ENCODE measurements around the gene MMEL1. TPM values are rescaled to one million over a fixed set of nuclear protein-coding genes. Genes with fewer than 3 reads are reported as not detected.
A peak's percentile ranks its signal among the peaks of the same experiment; 100 is the strongest.

Gene MMEL1
- total RNA-seq, 1 experiment from 2014 or later: not detected

GRCh38 chr1:2555634-2556276 is 77.1 kb downstream of the MMEL1 start:
- no peaks in the 10 kb centered on the region for H3K79me2 ChIP-seq (ENCODE audit: low read length)
- H4K20me1 ChIP-seq (ENCODE audit: low read length): no peaks in the 10 kb centered on the region
- H3K9ac ChIP-seq (ENCODE audit: low read length): peak overlapping the region; percentile 63
- H3K4me2 ChIP-seq (ENCODE audit: low read length): peak overlapping the region; percentile 97
- DNase-seq: peak; percentile 23
- peaks cover 15% of the 10 kb centered on the region for H3K4me1 ChIP-seq (ENCODE audit: insufficient read depth, low read length)
- H3K27ac ChIP-seq (ENCODE audit: low read length): no peak overlapping the region
- no peak for TF ChIP-seq EZH2phosphoT487 (IDR thresholded peaks at IDR 0.05; ENCODE audit: borderline replicate concordance, low read length)
- no peak for TF ChIP-seq CTCF (conservative IDR thresholded peaks at IDR 0.05; ENCODE audit: low read depth, low read length)
- no peak for TF ChIP-seq EZH2 (IDR thresholded peaks at IDR 0.05; ENCODE audit: low read length, unreplicated experiment)
- no TSS peak for BruUV-seq (replicated peaks)
- H3K4me3 ChIP-seq (ENCODE audit: low read length): peak overlapping the region; percentile 83
- no peaks in the 10 kb centered on the region for H3K36me3 ChIP-seq (ENCODE audit: low read depth, low read length)
- no peaks in the 10 kb centered on the region for H3K27me3 ChIP-seq (ENCODE audit: low read length)
- intact Hi-C loops (cut with micrococcal nuclease): no loop called here
- H3K9me2 ChIP-seq (replicated peaks; ENCODE audit: low read length): no peaks in the 10 kb centered on the region
- peak overlapping the region; percentile 84 for H2AFZ ChIP-seq (ENCODE audit: low read length)
- POLR2A ChIA-PET (ENCODE audit: unreplicated experiment): interaction anchor here (0.5 to 0.6 kb wide), 2 partner anchors 30 kb away, joined by 11 to 28 read pairs; partner anchors contain the start of gene PANK4
- H3F3A ChIP-seq (ENCODE audit: low read length, unreplicated experiment): no peaks in the 10 kb centered on the region
- H3K9me3 ChIP-seq (ENCODE audit: low read length): no peaks in the 10 kb centered on the region
- CTCF ChIA-PET: interaction anchor here (0.6 to 1.1 kb wide), 2 partner anchors 96 to 361 kb away, joined by 3 to 5 read pairs; partner anchors contain the start of gene FAAP20
- ATAC-seq: peak; percentile 9

GRCh38 chr1:2554621-2555387 is 78.0 kb downstream of the MMEL1 start:
- H2AFZ ChIP-seq (ENCODE audit: low read length): no peak overlapping the region
- no peaks in the 10 kb centered on the region for H3K9me2 ChIP-seq (replicated peaks; ENCODE audit: low read length)
- intact Hi-C loops (cut with micrococcal nuclease): no loop called here
- no peak overlapping the region for H3K27ac ChIP-seq (ENCODE audit: low read length)
- no peaks in the 10 kb centered on the region for H3K27me3 ChIP-seq (ENCODE audit: low read length)
- peak; percentile 34 for DNase-seq
- no peaks in the 10 kb centered on the region for H3K36me3 ChIP-seq (ENCODE audit: low read depth, low read length)
- BruUV-seq (replicated peaks): no TSS peak
- H4K20me1 ChIP-seq (ENCODE audit: low read length): no peaks in the 10 kb centered on the region
- H3K4me3 ChIP-seq (ENCODE audit: low read length): no peak overlapping the region
- peaks cover 15% of the 10 kb centered on the region for H3K4me1 ChIP-seq (ENCODE audit: insufficient read depth, low read length)
- no peak for ATAC-seq
- no peak overlapping the region for H3K9ac ChIP-seq (ENCODE audit: low read length)
- TF ChIP-seq CTCF (conservative IDR thresholded peaks at IDR 0.05; ENCODE audit: low read depth, low read length) (peak; percentile 74), EZH2phosphoT487 (IDR thresholded peaks at IDR 0.05; ENCODE audit: borderline replicate concordance, low read length) (no peak)
- CTCF ChIA-PET: no interaction called here
- no peaks in the 10 kb centered on the region for H3F3A ChIP-seq (ENCODE audit: low read length, unreplicated experiment)
- H3K9me3 ChIP-seq (ENCODE audit: low read length): no peaks in the 10 kb centered on the region
- no peak overlapping the region for H3K4me2 ChIP-seq (ENCODE audit: low read length)
- no peaks in the 10 kb centered on the region for H3K79me2 ChIP-seq (ENCODE audit: low read length)
- POLR2A ChIA-PET (ENCODE audit: unreplicated experiment): no interaction called here
